ENCODE results near the gene FMOD. TPM values are rescaled to one million over a fixed set of nuclear protein-coding genes. Genes with fewer than 3 reads are reported as not detected.

The FMOD gene
- total RNA-seq, 1 donor from 2014 or later: 11.2 TPM

GRCh38 chr1:203325026-203325417 lies 25.9 kb downstream of the FMOD start:
- no peak for DNase-seq
- Histone ChIP-seq H3K9me3 (replicated peaks) (no peaks in the 10 kb centered on the region), H3K36me3 (no peaks in the 10 kb centered on the region), H3K27me3 (ENCODE audit: low read depth) (no peaks in the 10 kb centered on the region), H3K4me3 (no peak overlapping the region), H3K4me1 (peaks cover 83% of the 10 kb centered on the region), H3K27ac (replicated peaks) (peak overlapping the region; percentile 95)
- intact Hi-C loops (cut with micrococcal nuclease): no loop called here
- TF ChIP-seq CTCF (IDR thresholded peaks at IDR 0.05; ENCODE audit: borderline replicate concordance): no peak

GRCh38 chr1:203324105-203325025 lies 26.6 kb downstream of the FMOD start:
- Histone ChIP-seq H3K4me1 (peaks cover 86% of the 10 kb centered on the region), H3K36me3 (no peaks in the 10 kb centered on the region), H3K27me3 (ENCODE audit: low read depth) (no peaks in the 10 kb centered on the region), H3K9me3 (replicated peaks) (no peaks in the 10 kb centered on the region), H3K4me3 (no peak overlapping the region), H3K27ac (replicated peaks) (peak overlapping the region; percentile 95)
- no peak for TF ChIP-seq CTCF (IDR thresholded peaks at IDR 0.05; ENCODE audit: borderline replicate concordance)
- DNase-seq: no peak
- intact Hi-C loops (cut with micrococcal nuclease): no loop called here

GRCh38 chr1:203323587-203323986 lies 27.3 kb downstream of the FMOD start:
- peaks cover 86% of the 10 kb centered on the region for H3K4me1 ChIP-seq
- intact Hi-C loops (cut with micrococcal nuclease): no loop called here
- no peak for TF ChIP-seq CTCF (IDR thresholded peaks at IDR 0.05; ENCODE audit: borderline replicate concordance)

GRCh38 chr1:203322500-203323179 lies 28.3 kb downstream of the FMOD start:
- peaks cover 77% of the 10 kb centered on the region for H3K4me1 ChIP-seq
- H3K27me3 ChIP-seq (ENCODE audit: low read depth): no peaks in the 10 kb centered on the region
- peak; percentile 40 for DNase-seq
- no peak overlapping the region for H3K4me3 ChIP-seq
- TF ChIP-seq CTCF (IDR thresholded peaks at IDR 0.05; ENCODE audit: borderline replicate concordance): no peak
- peak overlapping the region; percentile 95 for H3K27ac ChIP-seq (replicated peaks)
- H3K36me3 ChIP-seq: no peaks in the 10 kb centered on the region
- intact Hi-C loops (cut with micrococcal nuclease): no loop called here
- no peaks in the 10 kb centered on the region for H3K9me3 ChIP-seq (replicated peaks)

More at GRCh38 chr1:203323587-203323986, 27.3 kb downstream of the FMOD start:
- H3K4me3 ChIP-seq: no peak overlapping the region
- no peak for DNase-seq
- no peaks in the 10 kb centered on the region for H3K9me3 ChIP-seq (replicated peaks)
- H3K27ac ChIP-seq (replicated peaks): peak overlapping the region; percentile 95
- H3K27me3 ChIP-seq (ENCODE audit: low read depth): no peaks in the 10 kb centered on the region
- H3K36me3 ChIP-seq: no peaks in the 10 kb centered on the region

GRCh38 chr1:203321273-203322052 lies 29.5 kb downstream of the FMOD start:
- TF ChIP-seq CTCF (IDR thresholded peaks at IDR 0.05; ENCODE audit: borderline replicate concordance): no peak
- Histone ChIP-seq H3K4me3 (no peak overlapping the region), H3K36me3 (no peaks in the 10 kb centered on the region), H3K27me3 (ENCODE audit: low read depth) (no peaks in the 10 kb centered on the region), H3K9me3 (replicated peaks) (no peaks in the 10 kb centered on the region), H3K27ac (replicated peaks) (peak overlapping the region; percentile 95), H3K4me1 (peaks cover 75% of the 10 kb centered on the region)
- intact Hi-C loops (cut with micrococcal nuclease): no loop called here
- no peak for DNase-seq
